ENCODE data around the gene CTNNA3. TPM values are rescaled to one million over a fixed set of nuclear protein-coding genes. Genes with fewer than 3 reads are reported as not detected.

CTNNA3 gene
- total RNA-seq, 1 experiment from 2014 or later: 0.85 TPM

DNA sequence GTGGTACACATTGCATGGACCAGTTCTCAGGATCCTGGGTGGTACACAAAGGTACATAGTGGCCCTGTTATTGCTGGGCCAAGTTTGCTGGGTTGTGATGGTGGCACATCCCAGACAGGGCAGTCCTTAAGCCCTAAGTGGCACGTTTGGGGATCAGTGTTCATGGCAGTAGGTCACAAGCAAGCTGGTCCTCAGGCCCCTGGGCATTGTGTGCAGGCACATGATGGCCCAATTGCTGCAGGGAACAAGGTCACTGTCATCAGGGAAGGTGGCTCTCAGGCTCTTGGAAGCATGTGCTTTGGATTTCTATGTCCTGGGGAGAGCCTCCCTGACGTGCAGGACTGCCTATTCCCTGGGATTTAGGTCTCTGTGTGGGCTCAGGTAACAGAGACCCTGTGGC is 1182.5 kb downstream of the CTNNA3 start:
- Histone ChIP-seq H3K36me3 (ENCODE audit: control insufficient read depth, insufficient read depth, low read length) (no peaks in the 10 kb centered on the region), H3K4me1 (ENCODE audit: control insufficient read depth, insufficient read depth, low read length) (no peaks in the 10 kb centered on the region), H3K9me3 (ENCODE audit: control insufficient read depth, insufficient read depth, low read depth, low read length) (no peaks in the 10 kb centered on the region), H3K4me3 (ENCODE audit: low read depth in 2 of 2, low read length in 2 of 2) (no peak overlapping the region), H3K27me3 (ENCODE audit: control insufficient read depth, insufficient read depth, low read length) (no peaks in the 10 kb centered on the region), H3K27ac (ENCODE audit: low read length) (no peak overlapping the region)
- CTCF ChIA-PET: no interaction called here
- in situ Hi-C loops (cut with HindIII; ENCODE audit: low pct_unique_long_range_greater_than_20kb, low sequenced_read_pairs) (no loop called here), intact Hi-C loops (cut with micrococcal nuclease; ENCODE audit: unreplicated experiment) (no loop called here)
- no TSS peak for BruUV-seq (replicated peaks)
- DNase-seq (ENCODE audit: low read depth, low spot score): no peak
- POLR2A ChIA-PET: no interaction called here
- no peak for ATAC-seq
- no peak for TF ChIP-seq TCF7L2 (IDR thresholded peaks at IDR 0.05; ENCODE audit: low read depth, low read length)
- TF ChIP-seq CTCF (IDR thresholded peaks at IDR 0.05): no peak
- TF ChIP-seq POLR2AphosphoS5 (IDR thresholded peaks at IDR 0.05; ENCODE audit: low read depth, low read length): no peak
- no peak for TF ChIP-seq SIN3A (IDR thresholded peaks at IDR 0.05; ENCODE audit: borderline replicate concordance, insufficient read depth, low read depth, low read length)
- TF ChIP-seq, protein P1, sequence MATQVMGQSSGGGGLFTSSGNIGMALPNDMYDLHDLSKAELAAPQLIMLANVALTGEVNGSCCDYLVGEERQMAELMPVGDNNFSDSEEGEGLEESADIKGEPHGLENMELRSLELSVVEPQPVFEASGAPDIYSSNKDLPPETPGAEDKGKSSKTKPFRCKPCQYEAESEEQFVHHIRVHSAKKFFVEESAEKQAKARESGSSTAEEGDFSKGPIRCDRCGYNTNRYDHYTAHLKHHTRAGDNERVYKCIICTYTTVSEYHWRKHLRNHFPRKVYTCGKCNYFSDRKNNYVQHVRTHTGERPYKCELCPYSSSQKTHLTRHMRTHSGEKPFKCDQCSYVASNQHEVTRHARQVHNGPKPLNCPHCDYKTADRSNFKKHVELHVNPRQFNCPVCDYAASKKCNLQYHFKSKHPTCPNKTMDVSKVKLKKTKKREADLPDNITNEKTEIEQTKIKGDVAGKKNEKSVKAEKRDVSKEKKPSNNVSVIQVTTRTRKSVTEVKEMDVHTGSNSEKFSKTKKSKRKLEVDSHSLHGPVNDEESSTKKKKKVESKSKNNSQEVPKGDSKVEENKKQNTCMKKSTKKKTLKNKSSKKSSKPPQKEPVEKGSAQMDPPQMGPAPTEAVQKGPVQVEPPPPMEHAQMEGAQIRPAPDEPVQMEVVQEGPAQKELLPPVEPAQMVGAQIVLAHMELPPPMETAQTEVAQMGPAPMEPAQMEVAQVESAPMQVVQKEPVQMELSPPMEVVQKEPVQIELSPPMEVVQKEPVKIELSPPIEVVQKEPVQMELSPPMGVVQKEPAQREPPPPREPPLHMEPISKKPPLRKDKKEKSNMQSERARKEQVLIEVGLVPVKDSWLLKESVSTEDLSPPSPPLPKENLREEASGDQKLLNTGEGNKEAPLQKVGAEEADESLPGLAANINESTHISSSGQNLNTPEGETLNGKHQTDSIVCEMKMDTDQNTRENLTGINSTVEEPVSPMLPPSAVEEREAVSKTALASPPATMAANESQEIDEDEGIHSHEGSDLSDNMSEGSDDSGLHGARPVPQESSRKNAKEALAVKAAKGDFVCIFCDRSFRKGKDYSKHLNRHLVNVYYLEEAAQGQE (IDR thresholded peaks at IDR 0.05; ENCODE audit: insufficient read depth in 1 of 2, low read depth in 2 of 2, low read length in 1 of 2): no peak

DNA sequence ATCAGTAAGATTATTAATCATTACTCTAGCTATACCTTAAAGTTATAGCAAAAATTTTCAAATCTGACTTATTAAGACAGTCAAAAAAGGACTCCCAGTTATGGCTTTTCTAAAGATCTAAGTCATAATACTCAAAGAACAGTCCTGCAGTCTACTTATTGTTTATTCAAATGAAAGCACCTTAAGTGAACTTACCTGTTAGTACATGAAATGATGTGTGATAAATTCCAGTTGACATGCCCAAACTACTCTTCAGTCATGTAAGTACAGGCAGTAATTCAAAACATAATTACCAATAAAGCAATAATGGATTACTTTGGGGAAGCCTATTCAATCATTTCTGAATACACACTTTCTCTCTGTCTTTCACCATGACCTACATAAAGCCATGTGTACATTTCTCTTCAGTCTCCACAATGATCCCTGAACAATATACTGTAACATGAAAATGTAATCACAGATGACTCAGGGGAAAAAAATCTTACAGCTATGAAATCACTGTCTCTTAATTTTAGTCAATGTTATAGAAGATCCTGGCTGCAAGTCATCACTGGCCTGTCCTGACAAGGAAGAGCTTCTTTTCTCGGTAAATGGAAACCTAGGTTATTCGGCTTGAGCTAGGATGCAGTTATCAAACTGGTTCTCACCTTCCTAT is 1190.9 kb downstream of the CTNNA3 start:
- ATAC-seq (no peak), DNase-seq (ENCODE audit: low read depth, low spot score) (no peak)
- intact Hi-C loops (cut with micrococcal nuclease; ENCODE audit: unreplicated experiment) (no loop called here), in situ Hi-C loops (cut with HindIII; ENCODE audit: low pct_unique_long_range_greater_than_20kb, low sequenced_read_pairs) (no loop called here)
- H3K4me1 ChIP-seq (ENCODE audit: control insufficient read depth, insufficient read depth, low read length): no peaks in the 10 kb centered on the region
- H3K27me3 ChIP-seq (ENCODE audit: control insufficient read depth, insufficient read depth, low read length): no peaks in the 10 kb centered on the region
- no peak overlapping the region for H3K4me3 ChIP-seq (ENCODE audit: low read depth in 2 of 2, low read length in 2 of 2)
- BruUV-seq (replicated peaks): no TSS peak
- no peak overlapping the region for H3K27ac ChIP-seq (ENCODE audit: low read length)
- H3K36me3 ChIP-seq (ENCODE audit: control insufficient read depth, insufficient read depth, low read length): no peaks in the 10 kb centered on the region
- H3K9me3 ChIP-seq (ENCODE audit: control insufficient read depth, insufficient read depth, low read depth, low read length): no peaks in the 10 kb centered on the region
- TF ChIP-seq, protein P1 (IDR thresholded peaks at IDR 0.05; ENCODE audit: insufficient read depth in 1 of 2, low read depth in 2 of 2, low read length in 1 of 2): no peak
- no peak for TF ChIP-seq POLR2AphosphoS5 (IDR thresholded peaks at IDR 0.05; ENCODE audit: low read depth, low read length)
- TF ChIP-seq CTCF (IDR thresholded peaks at IDR 0.05): no peak
- TF ChIP-seq SIN3A (IDR thresholded peaks at IDR 0.05; ENCODE audit: borderline replicate concordance, insufficient read depth, low read depth, low read length): no peak
- no peak for TF ChIP-seq TCF7L2 (IDR thresholded peaks at IDR 0.05; ENCODE audit: low read depth, low read length)
- POLR2A ChIA-PET: no interaction called here
- CTCF ChIA-PET: no interaction called here
